Parathyroid adenoma (tissue), 2 donors: ENCODE measurements around the gene LIPC.

Experiments used
- H2AFZ ChIP-seq: fragments of 300-600 bp; sonication (generic); one replicate; pipeline ENCODE4 v1.7.0; 2017; ENCODE audit warnings: antibody characterized with exemption, mild to moderate bottlenecking
- H3K27ac ChIP-seq: fragments of 300-600 bp; sonication (generic); one replicate; pipeline ENCODE4 v1.7.0; 2017
- H3K27me3 ChIP-seq: fragments of 300-600 bp; sonication (generic); one replicate; pipeline ENCODE4 v1.7.0; 2017; ENCODE audit warnings: low read length; ENCODE audit not compliant: control insufficient read depth, insufficient read depth
- H3K36me3 ChIP-seq: fragments of 300-600 bp; sonication (generic); one replicate; pipeline ENCODE4 v1.7.0; 2017; ENCODE audit warnings: low read length; ENCODE audit not compliant: control insufficient read depth, insufficient read depth
- H3K4me1 ChIP-seq: fragments of 300-600 bp; sonication (generic); one replicate; pipeline ENCODE4 v1.7.0; 2017; ENCODE audit warnings: control low read depth
- H3K4me2 ChIP-seq: fragments of 300-600 bp; sonication (generic); one replicate; pipeline ENCODE4 v1.7.0; 2017; ENCODE audit warnings: low read length
- H3K4me3 ChIP-seq: fragments of 300-600 bp; sonication (generic); one replicate; pipeline ENCODE4 v1.7.0; 2017; ENCODE audit warnings: low read depth, low read length
- H3K79me2 ChIP-seq: fragments of 300-600 bp; sonication (generic); one replicate; pipeline ENCODE4 v1.7.0; 2017; ENCODE audit warnings: control low read depth
- H3K9ac ChIP-seq: fragments of 300-600 bp; sonication (generic); one replicate; pipeline ENCODE4 v1.7.0; 2017; ENCODE audit warnings: mild to moderate bottlenecking
- H3K9me3 ChIP-seq: fragments of 300-600 bp; sonication (generic); one replicate; pipeline ENCODE4 v1.7.0; 2017; ENCODE audit warnings: low read length; ENCODE audit not compliant: control insufficient read depth
- CTCF ChIP-seq: fragments of 300-600 bp; sonication (generic); IDR thresholded peaks from one replicate; pipeline ENCODE4 v1.7.0; 2017; ENCODE audit warnings: antibody characterized with exemption, mild to moderate bottlenecking
- donor health status: primary hyperparathyroidism.

LIPC gene

GRCh38 chr15:58518626-58519025 lies 86.8 kb downstream of the LIPC start:
- H3K4me1 ChIP-seq = no peaks in the 10 kb centered on the region
- no peaks in the 10 kb centered on the region for H3K9me3 ChIP-seq
- H3K4me3 ChIP-seq = no peak overlapping the region
- H3K36me3 ChIP-seq = no peaks in the 10 kb centered on the region
- no peak overlapping the region for H3K9ac ChIP-seq
- H2AFZ ChIP-seq = no peak overlapping the region
- H3K27ac ChIP-seq = no peak overlapping the region
- no peaks in the 10 kb centered on the region for H3K27me3 ChIP-seq
- no peak for TF ChIP-seq CTCF
- no peak overlapping the region for H3K4me2 ChIP-seq
- no peaks in the 10 kb centered on the region for H3K79me2 ChIP-seq

GRCh38 chr15:58519516-58519915 lies 87.7 kb downstream of the LIPC start:
- H2AFZ ChIP-seq = no peak overlapping the region
- no peaks in the 10 kb centered on the region for H3K27me3 ChIP-seq
- H3K36me3 ChIP-seq = no peaks in the 10 kb centered on the region
- H3K4me3 ChIP-seq = no peak overlapping the region
- no peaks in the 10 kb centered on the region for H3K9me3 ChIP-seq
- no peaks in the 10 kb centered on the region for H3K4me1 ChIP-seq
- no peak for TF ChIP-seq CTCF
- H3K27ac ChIP-seq = no peak overlapping the region
- H3K79me2 ChIP-seq = no peaks in the 10 kb centered on the region
- H3K4me2 ChIP-seq = no peak overlapping the region
- H3K9ac ChIP-seq = no peak overlapping the region

GRCh38 chr15:58520464-58520863 lies 88.7 kb downstream of the LIPC start:
- H3K4me3 ChIP-seq = no peak overlapping the region
- no peak overlapping the region for H3K4me2 ChIP-seq
- no peak overlapping the region for H2AFZ ChIP-seq
- H3K9me3 ChIP-seq = no peaks in the 10 kb centered on the region
- H3K27ac ChIP-seq = no peak overlapping the region
- no peaks in the 10 kb centered on the region for H3K36me3 ChIP-seq
- no peaks in the 10 kb centered on the region for H3K79me2 ChIP-seq
- TF ChIP-seq CTCF = no peak
- H3K27me3 ChIP-seq = no peaks in the 10 kb centered on the region
- no peaks in the 10 kb centered on the region for H3K4me1 ChIP-seq
- H3K9ac ChIP-seq = no peak overlapping the region

- Histone ChIP-seq H3K9me3 (no peaks in the 10 kb centered on the region), H3K79me2 (no peaks in the 10 kb centered on the region), H3K4me3 (no peak overlapping the region), H3K36me3 (no peaks in the 10 kb centered on the region), H2AFZ (no peak overlapping the region), H3K9ac (no peak overlapping the region), H3K4me2 (no peak overlapping the region), H3K27me3 (no peaks in the 10 kb centered on the region), H3K27ac (no peak overlapping the region), H3K4me1 (no peaks in the 10 kb centered on the region)
- TF ChIP-seq CTCF = no peak
Measured at GRCh38 chr15:58520936-58521292, 89.1 kb downstream of the LIPC start.

GRCh38 chr15:58521293-58521991 lies 89.7 kb downstream of the LIPC start:
- Histone ChIP-seq H3K36me3 (no peaks in the 10 kb centered on the region), H2AFZ (no peak overlapping the region), H3K27me3 (no peaks in the 10 kb centered on the region), H3K9ac (no peak overlapping the region), H3K4me3 (no peak overlapping the region), H3K79me2 (no peaks in the 10 kb centered on the region), H3K27ac (no peak overlapping the region), H3K4me2 (no peak overlapping the region), H3K4me1 (no peaks in the 10 kb centered on the region), H3K9me3 (no peaks in the 10 kb centered on the region)
- no peak for TF ChIP-seq CTCF
